Measurements from ENCODE around the gene ASTE1. TPM values are rescaled to one million over a fixed set of nuclear protein-coding genes. Genes with fewer than 3 reads are reported as not detected.

Gene ASTE1
- total RNA-seq, 1 donor from 2014 or later = 4.4 TPM

Other genes starting within 250 kb of the ASTE1 start
- gene ATP2C1, start 132.7 kb downstream of the ASTE1 start, total RNA-seq = 87.4 and 118 TPM in 2 replicates
- 2.1 and 2.2 TPM in 2 replicates for gene NEK11, start 52 bp upstream of the ASTE1 start, total RNA-seq